ENCODE results near the gene CETN1. TPM values are rescaled to one million over a fixed set of nuclear protein-coding genes. Genes with fewer than 3 reads are reported as not detected.

CETN1 gene
- total and polyA plus RNA-seq, 2 of the 13 experiments (the other 11 are each of a cell fraction or from before 2014, with no cell fraction given): not detected

GRCh38 chr18:572091-572830, 7.9 kb upstream of the CETN1 start:
- CTCF ChIA-PET (ENCODE audit: low intra/inter-chr PET ratio, low total read pairs): no interaction called here
- H3K27me3 ChIP-seq (ENCODE audit: control insufficient read depth in 1 of 2, insufficient read depth in 2 of 2, low read length in 2 of 2): no peaks in the 10 kb centered on the region; a peak in 1 of 5 replicates
- intact Hi-C loops (cut with micrococcal nuclease; ENCODE audit: unreplicated experiment) (no loop called here), in situ Hi-C loops (cut with HindIII; ENCODE audit: extremely low pct_ligation_motif_present, low pct_unique_long_range_greater_than_20kb) (no loop called here)
- BruUV-seq (replicated peaks): no TSS peak
- peak overlapping the region; percentile 81 for H3K4me2 ChIP-seq (ENCODE audit: low read depth, low read length)
- peak overlapping the region; percentile 35 for H2AFZ ChIP-seq (ENCODE audit: low read length)
- 5% methylated on average over 9 of the region's 9 CpGs for WGBS (ENCODE audit: low lambda C conversion rate)
- POLR2A ChIA-PET: interaction anchor here (1.2 kb wide), 1 partner anchor 304 kb away, joined by 3 read pairs; no protein-coding TSS in a partner anchor
- peaks cover 60% of the 10 kb centered on the region for H3K4me1 ChIP-seq (ENCODE audit: insufficient read depth, low read length)
- peak overlapping the region; percentile 84 for H3K27ac ChIP-seq (ENCODE audit: extremely low read length, insufficient read depth, low read length)
- no peaks in the 10 kb centered on the region for H3K36me3 ChIP-seq (replicated peaks in 1 of 2; ENCODE audit: control insufficient read depth in 1 of 2, insufficient read depth in 2 of 2, low read length in 2 of 2)
- H3K9me3 ChIP-seq (ENCODE audit: low read length): no peaks in the 10 kb centered on the region
- peak overlapping the region in 2 of 3 experiments; percentile 41 to 54; a peak in 2 of 6 replicates for H3K4me3 ChIP-seq (replicated peaks in 1 of 3; ENCODE audit: insufficient read depth in 1 of 3, low read depth in 2 of 3, low read length in 3 of 3)
- H3K9ac ChIP-seq (ENCODE audit: insufficient read depth, low read depth, low read length): peak overlapping the region; percentile 46; the same call in 1 of the 2 replicates
- DNase-seq (ENCODE audit: low spot score) (peak; percentile 67), FAIRE-seq (peak; percentile 67), ATAC-seq (peak; percentile 71)
- H3K79me2 ChIP-seq (ENCODE audit: insufficient read depth, low read length): no peaks in the 10 kb centered on the region
- no peaks in the 10 kb centered on the region for H4K20me1 ChIP-seq (ENCODE audit: insufficient read depth, low read length)
- TF ChIP-seq ZKSCAN5 (CRISPR knock-in tag; IDR thresholded peaks at IDR 0.05) (no peak), IRF9 (CRISPR knock-in tag; IDR thresholded peaks at IDR 0.05; ENCODE audit: borderline replicate concordance) (no peak), ZNF772 (CRISPR knock-in tag; IDR thresholded peaks at IDR 0.05) (no peak), ZSCAN30 (CRISPR knock-in tag; IDR thresholded peaks at IDR 0.05) (no peak), CREM (IDR thresholded peaks at IDR 0.05) (peak; percentile 43; the same call in 1 of the 2 replicates), CREM (CRISPR knock-in tag; IDR thresholded peaks at IDR 0.05) (no peak), BCL6 (CRISPR knock-in tag; IDR thresholded peaks at IDR 0.05) (peak; percentile 50), E2F2 (CRISPR knock-in tag; IDR thresholded peaks at IDR 0.05; ENCODE audit: borderline replicate concordance) (no peak), ZBTB44 (CRISPR knock-in tag; IDR thresholded peaks at IDR 0.05) (no peak), ZNF777 (CRISPR knock-in tag; IDR thresholded peaks at IDR 0.05) (no peak), TCF7L2 (IDR thresholded peaks at IDR 0.05; ENCODE audit: low read depth, low read length) (peak; percentile 51; the same call in 1 of the 2 replicates), POGZ (CRISPR knock-in tag; IDR thresholded peaks at IDR 0.05) (no peak), ZNF792 (CRISPR knock-in tag; IDR thresholded peaks at IDR 0.05) (no peak), FIP1L1 (IDR thresholded peaks at IDR 0.05; ENCODE audit: borderline replicate concordance, insufficient read depth, low read depth, low read length) (no peak), IKZF5 (CRISPR knock-in tag; IDR thresholded peaks at IDR 0.05) (no peak), FOXC1 (CRISPR knock-in tag; IDR thresholded peaks at IDR 0.05; ENCODE audit: borderline replicate concordance) (no peak), NCOR1 (IDR thresholded peaks at IDR 0.05; ENCODE audit: borderline replicate concordance, low read length) (peak; percentile 70; the same call in 1 of the 2 replicates), NCOA2 (CRISPR knock-in tag; IDR thresholded peaks at IDR 0.05) (peak; percentile 48; the same call in 1 of the 2 replicates), NFE2L2 (IDR thresholded peaks at IDR 0.05; ENCODE audit: low read length) (no peak), ZNF143 (CRISPR knock-in tag; IDR thresholded peaks at IDR 0.05) (no peak), HNRNPL (IDR thresholded peaks at IDR 0.05; ENCODE audit: low read depth, low read length) (no peak), EZH2 (conservative IDR thresholded peaks at IDR 0.05; ENCODE audit: low read depth, low read length) (no peak)

All from HepG2 (cell line).